ENCODE measurements around the gene FILIP1L.

GRCh38 chr3:100073714-100074307 is 40.5 kb downstream of the FILIP1L start:
- TF ChIP-seq CTCF (conservative IDR thresholded peaks at IDR 0.05; ENCODE audit: low read depth, low read length) (no peak), EZH2 (IDR thresholded peaks at IDR 0.05; ENCODE audit: borderline replicate concordance, low read depth, low read length, poor library complexity, severe bottlenecking) (no peak)
